K562 (cell line): ENCODE measurements around the gene TERC. TPM values are rescaled to one million over a fixed set of nuclear protein-coding genes. Genes with fewer than 3 reads are reported as not detected.

ENCODE experiments used
- ASH1L ChIP-seq: fragments of 450-650 bp; IDR thresholded peaks from 2 replicates; pipeline ENCODE4 v1.6.1; 2018; ENCODE audit warnings: borderline replicate concordance, mild to moderate bottlenecking, low read depth; ENCODE audit not compliant: partially characterized antibody
- PBX2 ChIP-seq, 2 experiments: IDR thresholded peaks in 1 of 2; conservative IDR thresholded peaks in 1 of 2; 2 replicates each; pipeline ENCODE4 v1.6.1; 2016; ENCODE audit warnings: low read depth in 2 of 2, mild to moderate bottlenecking in 1 of 2, missing compliant biosample characterization in 1 of 2, missing genetic modification characterization in 1 of 2, moderate library complexity in 1 of 2
- PRDM10 ChIP-seq: fragments of 450-650 bp; IDR thresholded peaks from 2 replicates; pipeline ENCODE4 v1.6.1; 2018; ENCODE audit not compliant: partially characterized antibody
- STAT5A ChIP-seq: IDR thresholded peaks from 2 replicates; pipeline ENCODE4 v1.6.1; 2012; ENCODE audit warnings: low read length, inconsistent platforms, borderline replicate concordance
- TEAD4 ChIP-seq, 2 experiments: sonication (generic) in 1 of 2; formaldehyde crosslinking in 1 of 2; IDR thresholded peaks; 2 replicates each; pipeline versions ENCODE4 v1.6.1 to v1.8.0; 2012 to 2022; ENCODE audit warnings: borderline replicate concordance in 1 of 2, inconsistent platforms in 1 of 2, low read length in 1 of 2, mild to moderate bottlenecking in 1 of 2, missing genetic modification reagents in 1 of 2
- TFAM ChIP-seq: fragments of 250-450 bp; sonication (Bioruptor Pico); conservative IDR thresholded peaks from 2 replicates; pipeline ENCODE4 v1.5.0; 2021; ENCODE audit warnings: mild to moderate bottlenecking, moderate library complexity
- ZC3H4 ChIP-seq: sonication (generic); formaldehyde crosslinking; IDR thresholded peaks from 2 replicates; pipeline ENCODE4 v1.9.0; 2021; ENCODE audit warnings: missing genetic modification reagents, borderline replicate concordance
- ZNF408 ChIP-seq: fragments of 250-450 bp; sonication (Bioruptor Pico); IDR thresholded peaks from 2 replicates; pipeline ENCODE4 v1.4.0; 2020; ENCODE audit warnings: low read depth, mild to moderate bottlenecking, moderate library complexity
- ZNF561 ChIP-seq: fragments of 450-650 bp; formaldehyde crosslinking; conservative IDR thresholded peaks from 2 replicates; pipeline ENCODE4 v1.4.0; 2020; ENCODE audit warnings: mild to moderate bottlenecking, moderate library complexity
- polyA plus RNA-seq, 8 experiments: library from polyadenylated mRNA; depleted of rRNA in 4 of 8; stranded (reverse) in 5 of 8; unstranded in 3 of 8; fragments of >200 nt; fragmentation: Nextera tagmentation in 2 of 8; fragmentation: Illumina TruSeq in 1 of 8; extraction: Ambion mirVana in 2 of 8; extraction: Trizol in 1 of 8; gene quantifications; 2 replicates each; pipeline versions ENCODE4 v1.2.1 to v1.2.3, GENCODE V29; 2011 to 2014; ENCODE audit warnings: inconsistent platforms in 1 of 8, missing spikeins in 1 of 8
- total RNA-seq, 7 experiments: library from RNA; depleted of rRNA in 6 of 7; stranded (reverse); fragments of >200 nt in 6 of 7; fragmentation: Illumina TruSeq in 2 of 7; extraction: Trizol in 2 of 7; gene quantifications; 2 replicates each; pipeline versions ENCODE4 v1.2.1 to v1.2.3, GENCODE V29; 2011 to 2021; ENCODE audit warnings: low replicate concordance in 1 of 7

The TERC gene
- total and polyA plus RNA-seq, 9 of the 15 experiments (the other 6 are each of a cell fraction or from before 2014, with no cell fraction given): 0.77 to 234 (median 27.9) TPM; not detected in 3

GRCh38 chr3:169750665-169751064 is 14.2 kb downstream of the TERC start (continued):
- TF ChIP-seq PBX2 (CRISPR knock-in tag; IDR thresholded peaks at IDR 0.05; ENCODE audit: low read depth): no peak
- TF ChIP-seq PBX2 (tag; conservative IDR thresholded peaks at IDR 0.05; ENCODE audit: low read depth): no peak
- no peak for TF ChIP-seq ZNF408
- no peak for TF ChIP-seq ASH1L
- TF ChIP-seq ZC3H4 (CRISPR knock-in tag): no peak
- TF ChIP-seq ZNF561: no peak
- no peak for TF ChIP-seq PRDM10
- no peak for TF ChIP-seq STAT5A
- TF ChIP-seq TEAD4 (IDR thresholded peaks at IDR 0.05; ENCODE audit: low read length): no peak
- no peak for TF ChIP-seq TEAD4 (CRISPR knock-in tag; IDR thresholded peaks at IDR 0.05; ENCODE audit: borderline replicate concordance)
- no peak for TF ChIP-seq TFAM (CRISPR knock-in tag)
- TF ChIP-seq, all 486 proteins: peak for 0
